Measurements from ENCODE around the gene RBPMS2. TPM values are rescaled to one million over a fixed set of nuclear protein-coding genes. Genes with fewer than 3 reads are reported as not detected.

RBPMS2 gene
- total RNA-seq, 2 experiments from 2014 or later: not detected

DNA sequence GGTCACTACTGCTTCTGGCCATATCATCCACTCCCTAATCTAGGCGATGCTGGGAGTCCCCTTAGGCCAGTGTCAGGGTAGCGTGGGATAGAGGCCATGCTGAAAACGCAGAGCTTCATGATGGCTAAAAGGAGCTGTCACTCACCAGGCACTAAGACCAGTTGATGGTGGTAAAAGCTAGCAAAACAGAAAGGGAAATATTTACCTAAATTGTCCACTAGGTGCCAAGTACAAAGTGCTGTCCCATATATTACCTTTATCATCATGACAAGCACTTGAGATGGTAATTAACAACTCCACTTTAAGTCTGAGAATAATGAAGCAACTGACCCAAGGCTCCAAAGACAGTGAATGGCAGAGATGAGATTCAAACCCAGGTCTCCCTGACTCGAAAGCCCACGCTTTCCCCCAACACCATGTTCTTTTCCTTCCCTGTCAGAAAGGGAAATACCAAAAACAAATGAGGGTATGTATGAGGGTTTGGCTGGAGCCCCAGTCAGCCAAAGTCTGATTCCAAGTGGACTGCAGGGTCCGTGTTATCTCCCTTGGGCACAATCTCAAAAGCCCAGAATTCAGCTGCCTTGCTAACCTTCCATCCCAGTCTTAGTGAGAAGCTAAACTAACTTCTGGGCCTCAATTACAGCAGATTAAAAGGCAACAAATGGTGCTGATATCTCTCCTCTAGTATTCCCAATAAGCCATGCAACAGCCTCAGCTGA is 84.7 kb downstream of the RBPMS2 start:
- no peak overlapping the region for H3K4me3 Mint-ChIP-seq
- ChIA-PET CTCF (interaction anchor here (0.6 to 3.5 kb wide), 7 partner anchors 10 to 303 kb away, joined by 3 to 18 read pairs (median 4); partner anchors contain the start of gene TRIP4), POLR2A (interaction anchor here (0.6 to 1.2 kb wide), 2 partner anchors 13 to 81 kb away, joined by 3 to 5 read pairs; no protein-coding TSS in a partner anchor)
- peaks cover 31% of the 10 kb centered on the region for H3K36me3 Mint-ChIP-seq (ENCODE audit: low read depth)
- no peaks in the 10 kb centered on the region for H3K27me3 Mint-ChIP-seq
- H3K4me1 Mint-ChIP-seq: peaks cover 5% of the 10 kb centered on the region
- no peak for DNase-seq
- no peaks in the 10 kb centered on the region for H3K9me3 Mint-ChIP-seq
- H3K27ac Mint-ChIP-seq: no peak overlapping the region

DNA sequence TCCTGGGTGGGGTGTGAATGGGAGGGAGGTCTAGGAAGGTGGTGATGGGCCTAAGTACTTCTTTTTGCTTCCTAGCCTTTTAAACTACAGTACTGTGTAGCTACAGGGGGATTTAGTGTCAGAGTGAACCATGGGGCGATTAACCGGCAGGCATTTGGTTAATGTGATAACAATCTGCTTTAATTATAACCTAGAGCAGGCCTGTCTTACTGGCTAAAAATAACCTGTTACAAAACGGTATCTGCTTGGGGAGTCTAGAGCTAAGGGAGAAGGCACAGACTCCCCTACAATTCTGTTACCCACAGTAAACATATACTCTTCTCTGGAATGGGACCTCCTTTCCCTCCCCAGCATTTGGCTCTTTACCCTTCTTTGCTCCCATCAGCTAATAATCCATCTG is 85.4 kb downstream of the RBPMS2 start:
- no peak overlapping the region for H3K27ac Mint-ChIP-seq

More for the DNA sequence above, 85.4 kb downstream of the RBPMS2 start:
- no peaks in the 10 kb centered on the region for H3K27me3 Mint-ChIP-seq
- CTCF ChIA-PET: interaction anchor here (0.8 to 3.5 kb wide), 6 partner anchors 10 to 303 kb away, joined by 3 to 18 read pairs (median 4); partner anchors contain the start of gene TRIP4
- H3K4me1 Mint-ChIP-seq: peaks cover 2% of the 10 kb centered on the region
- POLR2A ChIA-PET: interaction anchor here (0.6 to 1.2 kb wide), 2 partner anchors 14 to 80 kb away, joined by 3 to 5 read pairs; no protein-coding TSS in a partner anchor
- no peak overlapping the region for H3K4me3 Mint-ChIP-seq
- H3K9me3 Mint-ChIP-seq: no peaks in the 10 kb centered on the region
- peaks cover 26% of the 10 kb centered on the region for H3K36me3 Mint-ChIP-seq (ENCODE audit: low read depth)
- no peak for DNase-seq

Other genes with a start within 250 kb of the RBPMS2 start
- 10 to 100 TPM; 46.1 to 49.1 TPM for gene PIF1, start 50.1 kb upstream of the RBPMS2 start, total RNA-seq
- 10 to 100 TPM; 32.9 to 33.1 TPM for gene PLEKHO2, start 66.3 kb upstream of the RBPMS2 start, total RNA-seq
- 10 to 100 TPM; 14.2 to 15.1 TPM for gene ANKDD1A, start 136.3 kb upstream of the RBPMS2 start, total RNA-seq
- gene SPG21, start 214.3 kb upstream of the RBPMS2 start, total RNA-seq: 10 to 100 TPM; 55.6 to 57.2 TPM